Neural progenitor cell (in vitro differentiated cells): ENCODE results near the gene PHEX. TPM values are rescaled to one million over a fixed set of nuclear protein-coding genes. Genes with fewer than 3 reads are reported as not detected.

Experiments
- DNase-seq: peaks from one replicate; pipeline ENCODE4 v3.0.0-alpha.2; 2016; ENCODE audit warnings: low spot score
- H2AFZ ChIP-seq: fragments of 200-600 bp; sonication (generic); replicated peaks from 2 replicates; pipeline ENCODE4 v1.6.1; 2016; ENCODE audit warnings: antibody characterized with exemption
- H3F3A ChIP-seq: fragments of 200-600 bp; sonication (generic); 2 replicates; pipeline ENCODE4 v1.6.1; 2016; ENCODE audit warnings: antibody characterized with exemption, low read depth
- H3K27ac ChIP-seq: fragments of 200-600 bp; sonication (generic); 2 replicates; pipeline ENCODE4 v1.5.1; 2016; ENCODE audit warnings: mild to moderate bottlenecking
- H3K27me3 ChIP-seq: fragments of 200-600 bp; sonication (generic); 2 replicates; pipeline ENCODE4 v1.6.1; 2016; ENCODE audit warnings: mild to moderate bottlenecking, moderate library complexity
- H3K36me3 ChIP-seq: fragments of 200-600 bp; sonication (generic); 2 replicates; pipeline ENCODE4 v1.5.1; 2016
- H3K4me1 ChIP-seq: fragments of 200-600 bp; sonication (generic); 2 replicates; pipeline ENCODE4 v1.6.1; 2016; ENCODE audit warnings: mixed run types
- H3K4me2 ChIP-seq: fragments of 200-600 bp; sonication (generic); 2 replicates; pipeline ENCODE4 v1.6.1; 2016
- H3K4me3 ChIP-seq: fragments of 200-600 bp; sonication (generic); 2 replicates; pipeline ENCODE4 v1.5.1; 2016
- H3K79me2 ChIP-seq: fragments of 200-600 bp; sonication (generic); 2 replicates; pipeline ENCODE4 v1.6.1; 2016; ENCODE audit warnings: low read depth
- H3K9ac ChIP-seq: fragments of 200-600 bp; sonication (generic); 2 replicates; pipeline ENCODE4 v1.6.1; 2016
- H3K9me3 ChIP-seq: fragments of 200-600 bp; sonication (generic); 2 replicates; pipeline ENCODE4 v1.5.1; 2016; ENCODE audit warnings: low read depth
- H4K20me1 ChIP-seq: fragments of 200-600 bp; sonication (generic); 2 replicates; pipeline ENCODE4 v1.6.1; 2016; ENCODE audit warnings: low read depth
- H3K27ac Mint-ChIP-seq: 3 replicates; pipeline ENCODE4 v1.8.0; 2021; ENCODE audit warnings: mixed read lengths
- H3K27me3 Mint-ChIP-seq: 2 replicates; pipeline ENCODE4 v1.8.0; 2022; ENCODE audit warnings: low read depth, mild to moderate bottlenecking, inconsistent platforms, moderate library complexity, mixed read lengths; ENCODE audit not compliant: insufficient read depth
- H3K36me3 Mint-ChIP-seq: 3 replicates; pipeline ENCODE4 v1.8.0; 2021; ENCODE audit warnings: mixed read lengths
- H3K4me1 Mint-ChIP-seq: 3 replicates; pipeline ENCODE4 v1.8.0; 2021; ENCODE audit warnings: mixed read lengths
- H3K4me3 Mint-ChIP-seq: 3 replicates; pipeline ENCODE4 v1.8.0; 2021; ENCODE audit warnings: mild to moderate bottlenecking, moderate library complexity, mixed read lengths
- H3K9me3 Mint-ChIP-seq: 3 replicates; pipeline ENCODE4 v1.8.0; 2020; ENCODE audit warnings: mixed read lengths
- CTCF ChIP-seq: fragments of 200-600 bp; sonication (generic); IDR thresholded peaks from 2 replicates; pipeline ENCODE4 v1.5.1; 2017; ENCODE audit warnings: antibody characterized with exemption, mild to moderate bottlenecking
- EZH2 ChIP-seq: fragments of 200-600 bp; sonication (generic); IDR thresholded peaks from 2 replicates; pipeline ENCODE4 v1.6.1; 2017; ENCODE audit warnings: antibody characterized with exemption, mild to moderate bottlenecking, moderate library complexity
- EZH2phosphoT487 ChIP-seq: fragments of 200-600 bp; sonication (generic); IDR thresholded peaks from 2 replicates; pipeline ENCODE4 v1.6.1; 2017; ENCODE audit warnings: antibody characterized with exemption
- total RNA-seq: library from RNA; depleted of rRNA; stranded (reverse); fragments of >200 nt; gene quantifications from 2 replicates; pipeline ENCODE4 v1.2.3, GENCODE V29; 2015; ENCODE audit warnings: low replicate concordance

The PHEX gene
- total RNA-seq, 1 donor from 2014 or later, result 0.07 TPM

- H3K9ac ChIP-seq, result no peak overlapping the region
- no peak overlapping the region for H3K4me3 Mint-ChIP-seq
- no peaks in the 10 kb centered on the region for H4K20me1 ChIP-seq
- no peaks in the 10 kb centered on the region for H3K9me3 Mint-ChIP-seq
- H3K27me3 ChIP-seq, result no peaks in the 10 kb centered on the region
- no peaks in the 10 kb centered on the region for H3F3A ChIP-seq
- H3K27ac Mint-ChIP-seq, result no peak overlapping the region
- DNase-seq, result no peak
- no peaks in the 10 kb centered on the region for H3K9me3 ChIP-seq
- H3K36me3 ChIP-seq, result peaks cover 4% of the 10 kb centered on the region
- H2AFZ ChIP-seq, result no peak overlapping the region
- H3K79me2 ChIP-seq, result no peaks in the 10 kb centered on the region
- no peaks in the 10 kb centered on the region for H3K4me1 ChIP-seq
- H3K4me1 Mint-ChIP-seq, result peaks cover 8% of the 10 kb centered on the region
- H3K4me3 ChIP-seq, result no peak overlapping the region
- no peaks in the 10 kb centered on the region for H3K36me3 Mint-ChIP-seq
- H3K4me2 ChIP-seq, result no peak overlapping the region
- no peak overlapping the region for H3K27ac ChIP-seq
- TF ChIP-seq EZH2 (no peak), CTCF (no peak), EZH2phosphoT487 (no peak)
- H3K27me3 Mint-ChIP-seq, result no peaks in the 10 kb centered on the region
These were observed 15.3 kb downstream of the PHEX start for GRCh38 chrX:22047468-22047867.

DNA sequence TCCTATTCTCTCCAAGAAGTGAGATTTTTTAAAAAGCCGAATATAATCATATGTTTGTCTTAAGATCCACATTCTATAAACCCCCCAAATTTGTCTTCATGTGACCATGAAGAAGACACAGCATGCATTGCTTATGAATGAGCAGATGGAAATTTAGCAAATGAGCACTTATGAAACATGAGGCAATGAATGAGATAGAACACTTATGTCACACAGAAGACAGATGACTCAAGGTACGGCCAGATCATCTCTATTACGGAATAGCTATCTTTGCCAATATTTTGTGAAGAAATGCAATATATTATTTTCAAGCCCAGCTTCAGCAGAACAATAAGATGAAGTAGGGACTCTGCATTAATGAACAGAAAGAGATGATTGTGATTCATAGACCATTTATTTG is 21.4 kb downstream of the PHEX start:
- H3K27ac ChIP-seq, result no peak overlapping the region
- no peak overlapping the region for H3K4me3 Mint-ChIP-seq
- H3K27me3 Mint-ChIP-seq, result no peaks in the 10 kb centered on the region
- H3K4me1 Mint-ChIP-seq, result no peaks in the 10 kb centered on the region
- no peaks in the 10 kb centered on the region for H3K27me3 ChIP-seq
- no peak overlapping the region for H3K9ac ChIP-seq
- H3K9me3 ChIP-seq, result no peaks in the 10 kb centered on the region
- H3K36me3 Mint-ChIP-seq, result no peaks in the 10 kb centered on the region
- DNase-seq, result no peak
- H3K27ac Mint-ChIP-seq, result no peak overlapping the region
- H3K4me1 ChIP-seq, result no peaks in the 10 kb centered on the region
- H3K79me2 ChIP-seq, result no peaks in the 10 kb centered on the region
- H2AFZ ChIP-seq, result no peak overlapping the region
- no peak overlapping the region for H3K4me3 ChIP-seq
- no peaks in the 10 kb centered on the region for H3K9me3 Mint-ChIP-seq
- TF ChIP-seq EZH2phosphoT487 (no peak), CTCF (no peak), EZH2 (no peak)
- H3F3A ChIP-seq, result no peaks in the 10 kb centered on the region
- no peak overlapping the region for H3K4me2 ChIP-seq
- H3K36me3 ChIP-seq, result no peaks in the 10 kb centered on the region
- H4K20me1 ChIP-seq, result no peaks in the 10 kb centered on the region

GRCh38 chrX:22056235-22056634 is 24.1 kb downstream of the PHEX start:
- no peaks in the 10 kb centered on the region for H3K27me3 ChIP-seq
- Mint-ChIP-seq H3K9me3 (no peaks in the 10 kb centered on the region), H3K36me3 (no peaks in the 10 kb centered on the region), H3K27me3 (no peaks in the 10 kb centered on the region), H3K4me3 (no peak overlapping the region), H3K27ac (no peak overlapping the region), H3K4me1 (no peaks in the 10 kb centered on the region)
- no peak overlapping the region for H3K27ac ChIP-seq
- no peaks in the 10 kb centered on the region for H4K20me1 ChIP-seq
- no peak overlapping the region for H3K4me2 ChIP-seq
- no peaks in the 10 kb centered on the region for H3K79me2 ChIP-seq
- H3K4me1 ChIP-seq, result no peaks in the 10 kb centered on the region
- H3K9me3 ChIP-seq, result no peaks in the 10 kb centered on the region
- H3K9ac ChIP-seq, result no peak overlapping the region
- H2AFZ ChIP-seq, result no peak overlapping the region
- no peaks in the 10 kb centered on the region for H3F3A ChIP-seq
- no peaks in the 10 kb centered on the region for H3K36me3 ChIP-seq
- DNase-seq, result no peak
- TF ChIP-seq EZH2phosphoT487, result no peak
- TF ChIP-seq CTCF, result no peak
- TF ChIP-seq EZH2, result no peak
- H3K4me3 ChIP-seq, result no peak overlapping the region

DNA sequence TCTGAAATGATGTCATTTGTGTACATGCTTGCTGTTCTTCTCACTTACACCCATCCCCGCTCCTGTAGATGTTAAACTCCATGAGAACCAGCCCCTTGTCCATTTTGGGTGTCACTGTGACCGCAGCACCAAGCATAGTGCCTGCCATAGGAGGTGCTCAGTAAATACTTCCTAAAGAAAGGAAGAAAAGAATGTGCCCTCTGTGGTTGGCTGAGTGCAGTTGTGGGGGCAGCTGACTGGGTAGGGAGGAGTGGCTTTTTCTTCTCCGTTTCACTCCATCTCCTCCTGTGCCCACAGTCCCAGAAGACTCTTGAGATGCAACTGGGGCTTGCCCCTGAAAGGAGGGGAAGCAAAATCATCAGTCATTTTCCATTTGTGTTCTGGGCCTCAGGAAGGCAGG is 25.5 kb downstream of the PHEX start:
- Histone ChIP-seq H3F3A (no peaks in the 10 kb centered on the region), H3K79me2 (no peaks in the 10 kb centered on the region), H3K36me3 (no peaks in the 10 kb centered on the region), H3K4me2 (no peak overlapping the region), H3K27me3 (no peaks in the 10 kb centered on the region), H3K4me3 (no peak overlapping the region), H3K9me3 (no peaks in the 10 kb centered on the region), H3K4me1 (no peaks in the 10 kb centered on the region), H3K27ac (no peak overlapping the region), H4K20me1 (no peaks in the 10 kb centered on the region), H2AFZ (no peak overlapping the region), H3K9ac (no peak overlapping the region)
- Mint-ChIP-seq H3K4me1 (no peaks in the 10 kb centered on the region), H3K9me3 (no peaks in the 10 kb centered on the region), H3K4me3 (no peak overlapping the region), H3K27me3 (no peaks in the 10 kb centered on the region), H3K36me3 (no peaks in the 10 kb centered on the region), H3K27ac (no peak overlapping the region)
- DNase-seq, result no peak
- TF ChIP-seq CTCF (no peak), EZH2 (no peak), EZH2phosphoT487 (no peak)
